Mesodermal cell (in vitro differentiated cells): ENCODE measurements around the gene SLC51A. TPM values are rescaled to one million over a fixed set of nuclear protein-coding genes. Genes with fewer than 3 reads are reported as not detected.
"Not testable (repeated sequence)": the region's sequence is repeated elsewhere in the genome, so short reads cannot be mapped to it uniquely, and the experiment has no call there.

ENCODE experiments used
- H3K27ac ChIP-seq: 2 replicates; pipeline ENCODE4 v1.7.0; 2013; ENCODE audit warnings: mild to moderate bottlenecking, low read depth, low read length, moderate library complexity; ENCODE audit not compliant: severe bottlenecking
- H3K36me3 ChIP-seq: 2 replicates; pipeline ENCODE4 v1.7.1; 2013; ENCODE audit warnings: mild to moderate bottlenecking, low read length, moderate library complexity; ENCODE audit not compliant: control insufficient read depth, insufficient read depth
- H3K4me1 ChIP-seq: one replicate; pipeline ENCODE4 v1.7.1; 2013; ENCODE audit warnings: mild to moderate bottlenecking, low read length; ENCODE audit not compliant: insufficient read depth, control insufficient read depth, poor library complexity, severe bottlenecking
- H3K4me3 ChIP-seq: 2 replicates; pipeline ENCODE4 v1.7.0; 2013; ENCODE audit warnings: low read length, control low read depth, mild to moderate bottlenecking; ENCODE audit not compliant: insufficient read depth, poor library complexity, severe bottlenecking; ENCODE audit errors: extremely low read depth
- H3K9me3 ChIP-seq: 2 replicates; pipeline ENCODE4 v1.7.1; 2013; ENCODE audit warnings: mild to moderate bottlenecking, low read length, moderate library complexity; ENCODE audit not compliant: control insufficient read depth
- WGBS, 2 experiments: methylation state at CpG; one replicate each; pipeline ENCODE4 v1.1.5; 2013; ENCODE audit warnings: missing lambda C conversion rate in 2 of 2; ENCODE audit not compliant: insufficient coverage in 2 of 2; 5-methylcytosine and 5-hydroxymethylcytosine counted together
- polyA plus RNA-seq, 2 experiments: library from polyadenylated mRNA; stranded (reverse); fragments of 50-300 nt; gene quantifications; one replicate each; pipeline ENCODE4 v1.2.3, GENCODE V29; 2013

SLC51A gene
- polyA plus RNA-seq (2013, experiment 1 of 2): not detected
- not detected for polyA plus RNA-seq (2013, experiment 2 of 2)

DNA sequence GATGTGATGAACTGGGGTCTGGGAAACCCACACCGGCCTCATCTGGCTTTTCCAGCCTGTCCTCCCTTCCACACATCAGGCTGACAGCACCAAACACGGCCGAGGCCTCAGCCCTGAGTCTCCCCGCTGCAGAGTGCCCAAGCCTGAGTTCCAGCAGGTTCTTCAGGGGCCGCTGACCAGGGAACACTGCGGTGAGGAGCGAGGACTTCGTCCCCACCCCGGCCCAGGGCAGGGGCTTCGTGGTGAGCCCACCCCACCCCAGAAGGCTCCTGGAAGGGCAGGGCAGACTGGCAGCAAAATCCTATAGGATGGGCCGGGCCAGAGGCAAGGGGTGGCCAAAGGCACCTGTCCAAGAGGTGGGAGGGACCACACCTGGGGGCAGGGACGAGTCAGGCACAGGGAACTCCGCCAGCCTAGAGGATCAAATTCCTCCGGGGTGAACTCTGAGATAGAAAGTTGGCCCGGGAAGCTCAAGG lies at the start of gene SLC51A:
SLC51A (plus strand) TSS at position 446 of the 476 bp plus-strand sequence. CDS start 179 bp downstream, outside the sequence.
- no peaks in the 10 kb centered on the region for H3K36me3 ChIP-seq
- no peak within 1 kb of the TSS for H3K27ac ChIP-seq
- H3K4me1 ChIP-seq: peaks cover 8% of the 10 kb centered on the region
- 72 to 73% methylated on average over 11 of the region's 15 CpGs for WGBS, 2 experiments
- H3K4me3 ChIP-seq: no peak within 1 kb of the TSS
- no peaks in the 10 kb centered on the region for H3K9me3 ChIP-seq

DNA sequence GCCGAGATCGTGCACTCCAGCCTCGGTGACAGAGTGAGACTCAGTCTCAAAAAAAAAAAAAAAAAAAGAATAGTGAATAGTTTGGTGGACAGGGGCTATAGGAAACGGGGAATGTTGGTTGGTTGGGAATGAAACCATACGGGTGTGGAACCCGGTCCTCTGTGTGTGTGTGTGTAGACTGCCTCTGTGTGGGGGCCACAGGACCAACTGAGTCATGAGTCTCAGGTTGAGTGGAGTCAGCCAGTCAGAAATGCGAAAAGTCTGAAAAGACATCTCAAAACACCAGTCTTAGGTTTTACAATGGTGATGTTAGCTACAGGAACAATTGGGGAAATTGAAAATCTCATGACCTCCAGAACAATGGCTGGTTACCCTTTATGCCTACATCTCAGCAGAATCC lies 49.6 kb upstream of the SLC51A start:
- no peak overlapping the region for H3K4me3 ChIP-seq
- H3K4me1 ChIP-seq: no peaks in the 10 kb centered on the region
- WGBS, 2 experiments: 89 to 94% methylated on average over 3 to 6 of the region's 7 CpGs
- no peak overlapping the region for H3K27ac ChIP-seq
- H3K9me3 ChIP-seq: no peaks in the 10 kb centered on the region
- no peaks in the 10 kb centered on the region for H3K36me3 ChIP-seq

DNA sequence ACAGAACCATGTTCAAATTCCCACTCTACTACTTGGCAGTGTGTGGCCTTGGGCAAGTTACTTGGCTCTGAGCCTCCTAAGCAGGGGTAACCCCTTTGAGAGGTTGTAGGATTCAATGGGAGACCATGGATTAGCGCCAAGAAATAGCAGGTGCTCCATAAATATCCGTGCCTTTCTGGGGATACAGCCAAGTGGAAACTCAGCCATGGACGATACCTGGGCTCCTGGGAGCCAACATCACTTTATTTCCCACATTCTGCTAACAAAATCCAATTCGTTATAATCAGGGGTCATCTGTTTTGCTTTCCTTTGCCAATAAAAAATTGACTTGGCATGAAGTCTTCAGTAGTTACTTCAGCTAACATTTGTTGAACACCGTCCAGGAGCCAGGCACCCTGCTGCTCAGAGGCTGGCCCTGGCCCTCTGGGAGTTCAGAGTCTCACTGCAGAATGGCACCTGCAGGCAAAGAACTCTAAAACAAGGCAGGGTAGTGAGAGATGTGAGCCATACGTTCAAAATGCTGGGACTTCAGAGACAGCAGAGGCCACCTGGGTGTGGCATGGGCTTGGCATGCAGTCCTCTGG lies 47.4 kb upstream of the SLC51A start:
- Histone ChIP-seq H3K9me3 (no peaks in the 10 kb centered on the region), H3K4me3 (no peak overlapping the region), H3K4me1 (no peaks in the 10 kb centered on the region), H3K27ac (no peak overlapping the region), H3K36me3 (no peaks in the 10 kb centered on the region)
- WGBS, 2 experiments: 91 to 94% methylated on average over 5 to 6 of the region's 6 CpGs

DNA sequence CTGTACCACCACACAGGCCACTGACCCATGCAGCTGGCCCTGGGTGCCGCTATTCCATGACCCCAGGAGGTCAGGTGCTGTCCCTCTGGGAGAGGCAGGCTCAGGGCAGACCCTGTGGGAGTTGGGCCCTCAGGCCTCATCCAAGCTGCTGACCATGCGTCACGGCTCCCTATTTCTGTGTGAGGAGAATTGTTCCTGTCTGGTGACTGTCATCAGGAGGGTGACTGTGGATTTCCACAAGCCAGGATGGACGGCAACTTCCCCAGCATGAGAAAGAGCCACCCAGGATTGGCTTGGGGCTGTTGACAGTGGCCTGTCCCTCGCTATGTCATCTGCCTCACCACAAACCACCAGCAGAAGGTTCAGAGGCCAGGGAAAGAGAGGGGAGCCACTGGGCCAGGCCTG lies 46.5 kb upstream of the SLC51A start:
- H3K36me3 ChIP-seq: no peaks in the 10 kb centered on the region
- WGBS, 2 experiments: 95 to 100% methylated on average over 3 to 5 of the region's 5 CpGs
- no peak overlapping the region for H3K27ac ChIP-seq
- no peaks in the 10 kb centered on the region for H3K4me1 ChIP-seq
- H3K9me3 ChIP-seq: no peaks in the 10 kb centered on the region
- no peak overlapping the region for H3K4me3 ChIP-seq

DNA sequence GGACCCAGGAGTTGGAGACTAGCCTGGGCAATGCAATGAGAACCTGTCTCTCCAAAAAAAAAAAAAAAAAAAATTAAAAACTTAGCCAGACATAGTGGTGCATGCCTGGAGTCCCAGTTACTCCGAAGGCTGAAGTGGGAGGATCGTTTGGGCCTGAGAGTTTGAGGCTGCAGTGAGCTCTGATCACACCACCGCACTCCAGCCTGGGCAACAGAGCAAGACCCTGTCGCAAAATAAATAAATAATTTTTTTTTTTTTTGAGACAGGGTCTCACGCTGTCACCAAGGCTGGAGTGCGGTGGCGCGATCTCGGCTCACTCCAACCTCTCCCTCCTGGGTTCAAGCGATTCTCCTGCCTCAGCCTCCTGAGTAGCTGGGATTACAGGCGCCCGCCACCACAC lies 46.0 kb upstream of the SLC51A start:
- H3K36me3 ChIP-seq, H3K9me3 ChIP-seq, H3K4me3 ChIP-seq, H3K27ac ChIP-seq, H3K4me1 ChIP-seq: not testable (repeated sequence)
- 95 to 96% methylated on average over 7 to 8 of the region's 12 CpGs for WGBS, 2 experiments

DNA sequence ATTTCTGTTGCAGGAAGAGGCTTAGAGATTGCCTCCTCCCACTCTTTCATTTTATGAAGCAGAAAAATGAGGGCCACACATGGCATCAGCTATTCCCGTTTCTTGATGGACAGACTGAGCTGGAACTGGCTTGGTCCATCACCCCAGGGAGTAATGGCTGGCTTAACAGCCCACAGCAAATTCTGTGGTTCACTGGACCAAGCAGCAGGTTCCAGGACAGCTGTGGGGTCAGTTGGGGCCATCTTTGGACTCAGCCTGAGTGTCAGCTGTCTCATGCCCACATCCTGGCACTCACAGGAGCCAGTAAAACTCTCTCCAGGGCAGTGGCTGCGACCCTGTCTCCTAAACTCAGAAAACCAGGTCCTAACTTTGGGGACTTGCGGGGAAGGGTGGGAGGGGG lies 41.7 kb upstream of the SLC51A start:
- Histone ChIP-seq H3K9me3 (no peaks in the 10 kb centered on the region), H3K4me3 (no peak overlapping the region), H3K27ac (no peak overlapping the region), H3K4me1 (peaks cover 4% of the 10 kb centered on the region), H3K36me3 (no peaks in the 10 kb centered on the region)
- WGBS, 2 experiments: 86 to 94% methylated on average over 1 to 2 of the region's 3 CpGs

DNA sequence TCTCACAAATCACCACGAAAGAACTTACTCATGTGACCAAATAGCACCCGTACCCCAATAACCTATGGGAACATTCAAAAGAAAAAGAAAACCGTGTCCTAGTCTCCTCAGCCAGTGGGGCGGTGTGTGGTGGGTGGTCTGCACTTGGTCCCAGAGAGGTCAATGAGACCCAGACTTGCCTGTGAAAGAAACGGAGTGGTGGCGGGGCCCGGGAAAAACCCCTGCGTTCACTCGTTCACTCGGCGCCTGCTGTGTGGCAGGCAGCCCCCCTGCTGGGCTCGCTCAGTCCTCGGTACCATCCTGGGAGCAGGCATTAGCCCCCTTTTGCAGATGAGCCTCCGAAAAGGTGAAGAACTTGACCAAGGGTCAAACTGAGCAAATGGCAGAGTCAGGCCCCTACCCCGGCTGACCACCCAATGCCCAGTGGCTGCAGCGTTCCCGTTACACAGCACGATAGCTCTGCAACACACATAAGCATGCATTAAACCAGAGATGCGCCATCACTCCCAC lies 41.2 kb upstream of the SLC51A start:
- Histone ChIP-seq H3K27ac (no peak overlapping the region), H3K9me3 (no peaks in the 10 kb centered on the region)

DNA sequence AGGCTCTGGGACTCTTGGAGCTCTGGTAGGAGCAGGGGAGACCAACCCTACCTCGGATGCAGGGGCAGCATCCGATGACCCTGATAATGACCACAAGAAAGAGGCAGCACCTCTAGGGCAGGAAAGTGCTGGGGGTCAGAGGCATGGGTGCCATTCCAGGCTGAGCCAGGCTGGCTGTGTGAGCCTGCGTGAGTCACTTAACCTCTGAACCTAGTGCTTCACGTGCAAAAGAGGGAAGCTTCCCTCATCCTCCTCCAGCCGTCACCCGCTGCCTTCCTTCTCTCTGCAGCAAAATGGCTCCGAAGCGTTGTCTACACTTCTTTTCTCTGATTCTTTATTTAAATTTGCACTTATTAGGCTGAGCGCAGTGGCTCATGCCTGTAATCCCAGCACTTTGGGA lies 40.6 kb upstream of the SLC51A start:
- 81 to 84% methylated on average over 9 of the region's 9 CpGs for WGBS, 2 experiments
- Histone ChIP-seq H3K27ac (no peak overlapping the region), H3K9me3 (no peaks in the 10 kb centered on the region), H3K36me3 (no peaks in the 10 kb centered on the region), H3K4me3 (no peak overlapping the region), H3K4me1 (peaks cover 4% of the 10 kb centered on the region)

More for the DNA sequence above, 41.2 kb upstream of the SLC51A start:
- Histone ChIP-seq H3K4me3 (no peak overlapping the region), H3K36me3 (no peaks in the 10 kb centered on the region), H3K4me1 (peaks cover 4% of the 10 kb centered on the region)
- 82 to 94% methylated on average over 13 to 19 of the region's 19 CpGs for WGBS, 2 experiments

DNA sequence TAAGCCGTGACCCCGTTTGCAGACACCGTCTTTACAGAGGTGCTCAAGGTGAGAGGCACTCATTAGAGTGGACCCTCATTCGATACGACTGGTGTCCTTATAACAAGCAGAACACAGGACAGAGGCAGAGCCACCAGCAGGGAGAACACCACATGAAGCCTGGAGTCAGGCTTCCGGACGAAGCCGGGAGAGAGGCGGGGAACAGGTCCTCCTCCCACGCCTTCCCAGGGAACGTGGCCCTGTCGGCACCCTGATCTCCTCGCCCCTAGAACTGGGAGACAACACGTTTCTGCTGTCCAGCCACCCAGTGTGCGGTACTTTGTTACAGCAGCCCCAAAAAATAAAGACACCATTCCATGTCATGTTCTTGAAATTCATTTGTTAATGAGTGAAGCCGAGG lies 38.8 kb upstream of the SLC51A start:
- Histone ChIP-seq H3K36me3 (no peaks in the 10 kb centered on the region), H3K4me3 (no peak overlapping the region), H3K4me1 (peaks cover 4% of the 10 kb centered on the region), H3K27ac (no peak overlapping the region), H3K9me3 (no peaks in the 10 kb centered on the region)
- WGBS, 2 experiments: 81 to 89% methylated on average over 15 of the region's 16 CpGs

DNA sequence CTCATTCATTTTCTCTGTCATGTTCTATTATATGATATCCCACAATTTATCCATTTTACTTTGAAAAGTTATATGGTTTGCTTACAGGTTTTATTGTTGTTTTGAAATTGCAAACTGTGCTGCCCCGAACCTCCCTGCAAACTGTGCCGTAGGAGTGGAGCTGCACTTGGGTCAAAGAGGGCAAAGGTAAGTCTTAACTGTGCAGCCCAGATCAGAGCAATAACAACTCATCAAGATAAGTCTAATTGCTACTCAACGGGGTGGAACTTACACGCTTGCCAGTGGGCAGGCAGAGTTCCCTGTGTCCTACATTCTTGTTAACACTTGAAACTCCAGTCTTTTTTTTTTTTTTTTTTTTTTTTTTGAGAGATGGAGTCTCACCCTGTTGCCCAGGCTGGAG lies 38.4 kb upstream of the SLC51A start:
- Histone ChIP-seq H3K9me3 (no peaks in the 10 kb centered on the region), H3K36me3 (no peaks in the 10 kb centered on the region), H3K27ac (no peak overlapping the region), H3K4me3 (no peak overlapping the region), H3K4me1 (peaks cover 4% of the 10 kb centered on the region)
- WGBS, 2 experiments: 92% methylated on average over 2 of the region's 4 CpGs; no CpG with 5 or more reads in 1 of the 2 experiments

DNA sequence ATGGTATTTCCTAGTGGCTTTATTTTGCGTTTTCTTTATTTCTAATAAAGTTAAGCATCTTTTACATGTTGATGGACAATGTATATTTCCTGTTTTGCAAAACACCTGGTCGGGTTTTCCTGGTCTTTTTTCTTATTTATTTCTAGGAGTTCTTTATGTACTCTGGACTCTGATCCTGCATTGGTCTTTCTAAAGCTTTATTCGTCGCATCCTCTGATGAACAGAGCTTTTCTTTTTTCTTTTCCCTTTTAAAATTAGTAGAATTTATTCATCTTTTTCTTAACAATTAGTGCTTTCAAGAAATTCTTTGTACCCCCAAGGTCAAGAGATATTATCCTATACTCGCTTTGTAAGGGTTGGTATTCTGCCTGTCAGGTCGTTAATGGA lies 37.3 kb upstream of the SLC51A start:
- no peak overlapping the region for H3K4me3 ChIP-seq
- H3K36me3 ChIP-seq: no peaks in the 10 kb centered on the region
- H3K4me1 ChIP-seq: peaks cover 4% of the 10 kb centered on the region
- no CpG with 5 or more reads among the region's 6 CpGs for WGBS, 2 experiments
- no peak overlapping the region for H3K27ac ChIP-seq
- H3K9me3 ChIP-seq: no peaks in the 10 kb centered on the region
